HG02610 (cell line): ENCODE results near the gene PADI1.

Source experiments
- ATAC-seq: cut with Tn5 transposase; IDR thresholded peaks from one replicate; pipeline ENCODE4 v1.9.1; 2021; ENCODE audit warnings: mild to moderate bottlenecking, moderate library complexity; ENCODE audit not compliant: unreplicated experiment

Gene PADI1, protein sequence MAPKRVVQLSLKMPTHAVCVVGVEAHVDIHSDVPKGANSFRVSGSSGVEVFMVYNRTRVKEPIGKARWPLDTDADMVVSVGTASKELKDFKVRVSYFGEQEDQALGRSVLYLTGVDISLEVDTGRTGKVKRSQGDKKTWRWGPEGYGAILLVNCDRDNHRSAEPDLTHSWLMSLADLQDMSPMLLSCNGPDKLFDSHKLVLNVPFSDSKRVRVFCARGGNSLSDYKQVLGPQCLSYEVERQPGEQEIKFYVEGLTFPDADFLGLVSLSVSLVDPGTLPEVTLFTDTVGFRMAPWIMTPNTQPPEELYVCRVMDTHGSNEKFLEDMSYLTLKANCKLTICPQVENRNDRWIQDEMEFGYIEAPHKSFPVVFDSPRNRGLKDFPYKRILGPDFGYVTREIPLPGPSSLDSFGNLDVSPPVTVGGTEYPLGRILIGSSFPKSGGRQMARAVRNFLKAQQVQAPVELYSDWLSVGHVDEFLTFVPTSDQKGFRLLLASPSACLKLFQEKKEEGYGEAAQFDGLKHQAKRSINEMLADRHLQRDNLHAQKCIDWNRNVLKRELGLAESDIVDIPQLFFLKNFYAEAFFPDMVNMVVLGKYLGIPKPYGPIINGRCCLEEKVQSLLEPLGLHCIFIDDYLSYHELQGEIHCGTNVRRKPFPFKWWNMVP

DNA sequence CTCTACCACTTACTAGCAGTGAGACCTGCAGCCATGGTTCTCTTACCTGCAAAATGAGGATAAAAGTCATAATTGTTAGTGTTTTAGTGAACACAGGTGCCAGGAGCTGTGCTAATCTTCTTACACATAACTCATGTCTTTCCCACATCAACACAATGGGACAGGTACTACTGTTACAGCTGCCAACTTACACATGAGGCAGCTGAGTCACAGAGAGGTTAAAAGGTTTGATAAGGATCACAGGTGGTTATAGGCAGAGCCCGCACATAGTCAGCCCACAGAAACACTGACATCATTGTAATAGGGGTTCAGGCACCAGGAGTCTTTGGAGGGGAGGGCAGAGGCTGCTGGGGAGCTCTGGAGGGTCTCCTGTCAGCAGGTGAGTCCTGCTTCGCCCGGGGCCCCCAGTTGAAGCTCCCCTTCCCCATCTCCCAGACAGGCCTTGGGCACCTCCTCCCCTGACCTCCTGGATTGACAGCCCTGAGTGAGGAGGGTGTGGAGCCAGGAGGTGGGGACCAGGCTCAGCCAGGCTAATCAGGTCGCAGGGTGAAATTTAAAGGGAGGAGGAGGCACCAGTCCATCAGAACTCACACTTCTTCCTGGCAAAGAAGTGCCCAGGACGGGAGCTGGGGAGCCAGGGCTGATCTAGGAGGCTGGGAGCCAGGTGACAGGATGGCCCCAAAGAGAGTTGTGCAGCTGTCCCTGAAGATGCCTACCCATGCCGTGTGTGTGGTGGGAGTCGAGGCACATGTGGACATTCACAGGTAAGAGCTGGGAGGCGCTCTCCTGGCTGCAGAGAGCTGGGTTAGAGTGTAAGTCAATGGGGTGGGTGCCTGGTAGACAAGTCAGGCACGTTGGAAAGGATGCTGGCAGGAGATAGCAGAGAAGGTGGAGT is at the start of gene PADI1:
TSS of gene PADI1 (plus strand) at position 583 of the 895 bp plus-strand sequence. CDS start at position 673, 90 bp downstream.
- ATAC-seq: no peak

DNA sequence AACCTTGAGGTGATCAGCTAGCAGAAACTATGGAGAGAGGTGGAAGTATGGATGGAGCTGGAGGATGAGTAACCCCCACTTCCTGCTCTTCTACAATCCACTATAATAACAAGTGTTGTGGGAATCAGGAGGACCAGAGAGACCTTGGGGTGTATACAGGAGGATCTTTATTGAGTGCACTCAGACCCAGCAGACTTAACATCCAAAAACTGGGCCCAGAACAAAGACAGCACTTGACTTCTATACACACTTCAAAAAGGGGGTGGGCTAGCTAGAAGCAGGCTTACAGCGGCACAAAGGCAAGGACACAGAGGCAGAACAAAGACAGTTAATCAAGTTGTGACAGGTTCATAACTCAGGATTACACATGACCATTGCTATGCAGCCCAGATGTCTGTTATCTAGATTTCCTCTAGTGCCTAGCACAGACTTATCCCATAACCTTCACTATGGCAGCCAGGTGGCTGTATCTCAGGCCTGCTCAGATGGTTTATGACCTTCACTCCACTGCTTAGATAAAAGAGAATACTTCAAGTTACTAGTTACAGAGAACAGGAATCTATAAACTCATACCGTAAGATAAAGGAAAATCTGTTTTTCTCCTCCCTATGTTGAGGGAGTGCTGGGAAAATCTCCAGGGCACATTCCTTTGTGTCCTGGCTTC is 49.5 kb upstream of the PADI1 start:
- ATAC-seq: no peak

DNA sequence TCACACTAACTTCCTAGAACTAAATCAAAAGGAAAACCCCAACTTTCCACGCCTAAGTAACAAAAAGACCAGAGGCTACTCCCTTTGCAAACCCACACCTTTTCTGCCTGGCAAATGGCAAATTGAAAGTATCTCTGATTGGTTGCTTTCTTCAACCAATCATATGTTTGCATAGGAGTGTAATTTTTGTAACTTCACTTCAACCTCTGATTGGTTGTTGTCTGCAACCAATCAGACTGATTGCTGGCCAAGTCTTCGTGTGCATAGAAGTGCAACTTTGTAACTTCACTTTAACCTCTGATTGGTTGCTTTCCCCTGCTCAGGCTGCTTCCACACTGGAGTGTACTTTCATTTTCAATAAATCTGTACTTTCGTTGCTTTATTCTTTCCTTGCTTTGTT is 48.8 kb upstream of the PADI1 start:
- no peak for ATAC-seq

DNA sequence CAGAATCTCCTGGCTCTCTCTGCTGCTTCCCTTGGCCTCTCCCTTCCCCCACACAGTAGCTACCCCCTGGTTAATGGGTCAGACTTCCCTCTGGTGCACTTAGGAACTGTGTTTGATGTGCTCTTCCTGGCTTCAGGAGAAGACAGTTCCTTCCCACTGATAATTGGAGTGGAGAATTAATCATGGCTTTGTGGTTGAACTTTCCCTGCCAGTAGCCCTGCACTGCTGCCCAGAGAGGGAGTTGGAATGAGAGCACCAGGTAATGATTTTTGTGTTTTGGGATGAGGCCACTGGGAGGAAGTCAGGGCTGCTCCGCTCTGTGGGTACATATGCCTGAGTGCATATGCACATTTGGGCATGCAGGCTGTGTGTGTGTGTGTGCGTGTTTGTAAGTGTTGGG is 46.0 kb upstream of the PADI1 start:
- no peak for ATAC-seq

DNA sequence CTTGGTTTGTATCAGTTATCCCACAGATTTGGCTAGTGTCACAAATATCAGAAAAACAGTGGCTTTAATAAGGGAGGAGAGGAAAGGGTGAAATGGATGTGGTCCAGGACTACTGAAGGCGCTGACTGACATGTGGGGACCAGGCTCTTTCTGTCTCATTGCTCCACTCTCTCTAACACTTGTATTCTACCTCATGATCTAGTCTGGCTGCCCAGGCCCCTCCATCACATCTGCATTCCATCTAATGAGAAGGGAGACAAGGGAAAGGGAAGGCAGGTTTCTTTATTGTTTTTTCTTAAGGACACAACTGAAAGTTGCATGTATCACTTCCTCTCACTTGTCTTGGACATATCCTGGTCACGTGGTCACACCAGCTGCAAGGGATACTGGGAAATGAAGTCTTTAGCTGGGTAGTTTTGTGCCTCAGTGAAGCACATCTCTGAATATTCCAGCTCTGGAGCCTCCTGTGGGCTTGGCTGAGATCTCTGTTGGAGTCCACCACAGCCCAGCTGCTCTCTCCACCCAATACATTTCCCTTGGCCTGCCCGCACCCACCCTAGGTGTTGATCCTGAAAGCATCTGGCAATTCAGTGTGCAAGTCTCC is 43.7 kb upstream of the PADI1 start:
- no peak for ATAC-seq

DNA sequence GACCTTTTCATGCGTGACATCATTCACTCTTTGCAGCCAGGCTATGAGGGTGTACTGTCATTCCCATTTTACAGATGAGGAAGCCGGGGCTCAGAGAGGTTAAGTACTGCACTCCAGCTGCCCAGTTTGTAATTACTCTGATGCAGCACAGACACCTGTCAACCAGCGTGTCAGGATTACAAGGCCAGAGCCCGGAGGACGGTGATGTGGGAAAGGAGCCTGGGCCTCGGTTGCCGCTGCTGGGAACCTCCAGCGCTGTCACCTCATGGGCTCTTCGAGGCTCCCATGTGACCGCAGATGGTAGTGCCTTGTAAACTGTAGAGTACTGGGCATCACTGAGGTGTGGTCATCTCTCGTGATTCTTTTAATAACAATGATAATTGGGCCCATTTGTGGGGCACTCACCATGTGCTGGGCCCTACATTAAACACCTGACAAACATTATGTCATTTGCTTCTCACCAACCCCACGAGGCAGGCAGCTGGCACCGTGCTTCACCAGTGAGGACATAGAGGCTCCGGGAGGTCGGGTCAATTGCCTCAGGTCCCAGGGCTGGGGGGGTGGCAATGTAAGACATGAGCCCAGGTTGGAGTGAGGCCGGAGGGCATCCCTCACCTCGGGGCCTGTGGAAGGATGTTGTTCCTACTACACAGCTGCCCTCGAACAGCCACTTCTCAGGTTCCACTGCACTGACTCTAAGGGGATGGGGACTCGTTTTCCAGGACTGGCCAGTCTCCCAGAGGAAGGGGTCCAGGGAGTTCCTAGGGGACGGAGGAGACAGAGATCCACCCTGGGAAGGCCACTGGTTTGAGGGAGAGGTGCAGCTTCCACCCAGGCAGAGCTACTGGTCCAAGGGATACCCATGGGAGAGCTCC is 42.8 kb upstream of the PADI1 start:
- ATAC-seq: no peak

DNA sequence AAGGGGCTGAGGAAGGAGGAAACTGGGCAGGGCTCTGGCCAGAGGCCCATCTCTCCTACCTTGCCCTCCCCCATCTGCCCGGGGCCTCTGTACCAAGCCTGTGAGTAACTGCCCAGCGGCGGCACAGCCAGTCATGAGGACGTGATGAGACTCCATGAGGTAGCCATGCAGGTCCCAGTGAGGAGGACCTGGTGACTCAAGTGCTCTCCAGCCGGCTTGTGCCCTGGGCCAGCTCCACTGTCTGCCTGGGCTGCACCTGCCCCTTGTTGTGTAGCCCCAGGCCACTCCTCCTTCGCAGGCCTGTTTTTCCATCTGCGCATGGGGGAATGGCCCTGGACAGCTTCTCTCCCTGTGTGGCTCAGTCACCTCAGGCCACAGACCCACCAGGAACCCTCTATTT is 42.0 kb upstream of the PADI1 start:
- ATAC-seq: no peak

DNA sequence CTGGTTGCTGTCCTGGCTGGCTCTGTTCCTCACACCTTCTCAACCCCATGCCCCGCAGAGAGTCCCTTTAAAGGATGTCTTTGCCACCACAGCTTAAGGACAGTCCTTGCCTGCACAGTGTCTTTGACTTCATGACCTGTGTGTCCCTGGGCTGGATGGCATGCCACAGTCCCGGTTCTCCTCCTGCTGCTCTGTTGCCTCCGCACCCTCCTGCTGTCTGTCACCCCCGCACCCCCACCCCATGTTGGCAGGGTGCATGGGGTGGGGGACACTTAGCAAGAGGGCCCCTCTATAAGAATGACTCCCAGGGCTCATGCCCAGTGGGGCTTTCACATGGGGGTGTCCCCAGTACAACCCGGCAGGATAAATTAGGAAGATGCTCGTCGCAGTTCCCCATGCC is 41.6 kb upstream of the PADI1 start:
- ATAC-seq: no peak

DNA sequence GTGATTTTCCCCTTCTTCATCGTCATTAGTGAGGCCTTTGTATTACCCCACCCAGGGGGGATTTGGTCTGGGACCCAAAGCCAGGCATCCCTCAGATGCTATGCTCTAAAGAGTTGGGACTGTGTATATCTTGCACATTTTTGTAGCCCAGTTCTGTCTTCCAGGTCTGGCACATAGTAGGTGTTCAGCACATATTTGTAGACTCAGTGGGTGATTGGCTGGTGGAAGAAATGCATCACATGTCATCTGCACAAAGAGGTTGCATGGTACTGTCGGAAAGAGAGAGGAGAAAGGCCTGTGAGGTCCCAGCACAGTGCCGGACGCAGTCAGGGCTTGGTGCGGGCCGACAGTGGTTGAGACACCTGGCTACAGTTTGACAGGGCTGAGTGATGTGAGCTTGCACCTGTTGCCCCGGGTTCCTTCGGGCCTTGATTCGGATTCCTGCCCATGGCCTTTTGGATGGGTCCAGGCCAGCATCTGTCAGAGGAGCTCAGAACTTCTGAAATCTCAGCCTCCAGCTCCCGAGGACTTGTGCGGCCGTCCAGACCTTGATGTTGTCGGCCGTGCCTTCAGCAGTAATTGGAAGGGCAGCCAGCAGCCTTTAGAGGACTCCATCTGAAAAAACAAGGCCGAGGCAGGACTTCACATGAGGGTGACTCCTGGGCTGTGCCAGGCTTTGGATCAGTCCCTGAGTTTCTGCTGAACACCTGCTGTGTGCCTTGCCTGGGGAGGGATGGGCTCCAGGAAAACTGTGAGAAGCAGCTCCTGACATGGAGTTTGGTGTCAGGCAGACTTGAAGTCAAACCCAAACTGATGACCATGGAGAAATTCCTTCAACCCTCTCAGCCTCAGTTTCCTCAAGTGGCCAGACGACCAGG is 40.9 kb upstream of the PADI1 start:
- no peak for ATAC-seq

DNA sequence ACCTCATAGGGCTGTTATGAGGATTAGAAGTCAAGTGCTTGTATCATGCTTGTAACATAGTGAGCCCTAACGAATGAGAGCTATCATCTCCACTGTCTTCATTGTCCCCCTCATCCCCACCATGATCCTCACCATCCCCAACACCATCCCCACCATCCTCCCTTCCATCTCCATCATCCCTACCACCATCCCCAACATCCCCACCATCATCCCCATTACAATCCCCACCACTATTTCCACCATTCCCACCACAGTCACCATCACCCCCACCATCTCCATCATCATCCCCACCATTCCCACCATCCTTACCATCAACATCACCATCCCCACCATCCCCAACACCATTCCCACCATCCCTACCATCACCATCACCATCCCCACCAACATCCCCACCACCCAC is 39.1 kb upstream of the PADI1 start:
- no peak for ATAC-seq

DNA sequence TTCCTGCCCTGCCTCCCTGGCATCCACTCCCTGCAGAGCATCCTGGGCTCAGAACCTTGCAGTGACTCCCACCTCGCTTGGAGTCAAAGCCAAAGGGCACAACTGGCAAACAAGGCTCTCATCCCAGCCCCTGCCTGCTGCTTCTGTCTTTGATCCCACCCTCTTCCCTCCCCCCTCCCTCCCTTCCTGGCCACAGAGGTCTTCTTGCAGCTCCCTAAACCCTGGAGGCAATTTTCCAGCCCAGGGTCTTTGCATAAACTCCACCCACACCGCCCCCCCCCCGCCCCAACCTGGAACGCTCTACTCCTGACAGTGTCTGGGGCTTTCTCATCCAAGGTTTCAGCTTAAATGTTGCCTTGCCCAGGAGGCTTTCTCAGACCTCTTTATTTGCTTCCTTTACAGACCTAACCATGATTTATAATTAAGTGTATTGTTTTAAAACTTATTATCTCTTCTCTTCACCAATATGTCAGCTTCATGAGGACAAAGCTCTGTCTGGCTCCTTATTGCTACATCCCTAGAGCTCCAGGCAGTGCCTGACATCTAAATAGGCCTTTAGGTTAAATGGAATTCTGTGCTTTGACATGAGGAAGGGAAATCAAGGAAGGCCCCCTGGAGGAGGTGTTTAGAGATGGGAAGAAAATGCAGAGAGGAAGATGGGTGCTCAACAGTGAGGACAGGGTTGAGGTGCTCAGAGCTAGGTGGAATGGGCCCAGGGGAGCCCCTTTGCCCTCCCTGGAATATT is 37.7 kb upstream of the PADI1 start:
- ATAC-seq: no peak

DNA sequence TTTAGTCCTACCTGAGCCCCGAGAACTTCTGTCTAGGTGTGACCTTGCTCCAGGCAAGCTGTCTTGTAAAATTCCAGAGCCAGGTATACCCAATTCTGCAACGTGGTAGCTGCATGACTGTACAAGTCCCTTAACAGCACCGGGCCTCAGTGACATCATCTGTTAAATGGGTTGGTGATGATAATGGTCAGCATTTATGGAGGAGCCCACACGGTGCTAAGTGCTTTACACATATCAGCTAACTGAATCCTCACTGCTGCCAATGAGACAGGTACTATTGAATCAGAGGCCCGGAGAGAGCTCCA is 37.2 kb upstream of the PADI1 start:
- ATAC-seq: no peak

DNA sequence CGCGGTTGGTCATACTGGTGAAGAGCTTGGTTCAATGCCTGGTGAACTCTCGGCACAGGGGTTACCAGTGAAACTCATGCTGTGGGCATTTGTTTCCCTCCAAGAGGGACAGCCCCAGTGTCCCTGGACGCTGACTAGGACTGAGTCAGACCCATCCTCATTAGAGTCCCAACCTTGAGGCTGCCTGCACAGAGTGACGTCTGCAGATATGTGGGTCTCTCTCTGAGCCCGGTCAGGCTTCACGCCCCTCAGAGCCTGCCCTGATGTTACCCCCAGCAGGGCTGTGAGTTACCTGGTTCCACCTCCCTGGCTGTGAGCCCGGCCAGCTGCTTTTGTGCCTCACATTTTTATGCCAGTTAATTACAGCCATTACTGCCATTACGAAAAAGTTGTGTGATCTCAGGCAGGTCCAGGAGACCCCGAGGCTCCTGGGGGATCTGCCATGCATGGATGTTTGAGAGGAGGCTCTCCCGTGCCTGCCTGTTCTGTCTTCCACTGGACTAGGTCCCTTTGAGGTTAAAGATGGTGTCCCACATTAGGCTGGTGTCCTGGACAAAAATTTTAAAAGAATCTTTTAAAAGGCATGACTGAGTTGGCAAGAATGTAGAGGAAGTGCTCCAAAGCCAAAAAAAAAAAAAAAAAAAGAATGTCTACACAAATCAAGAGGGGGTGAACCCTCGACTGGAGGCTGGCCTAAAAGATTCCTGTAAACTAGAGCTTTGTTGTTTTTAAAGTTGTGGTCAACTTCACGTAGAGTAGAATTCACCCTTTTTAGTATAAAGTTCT is 36.6 kb upstream of the PADI1 start:
- no peak for ATAC-seq

DNA sequence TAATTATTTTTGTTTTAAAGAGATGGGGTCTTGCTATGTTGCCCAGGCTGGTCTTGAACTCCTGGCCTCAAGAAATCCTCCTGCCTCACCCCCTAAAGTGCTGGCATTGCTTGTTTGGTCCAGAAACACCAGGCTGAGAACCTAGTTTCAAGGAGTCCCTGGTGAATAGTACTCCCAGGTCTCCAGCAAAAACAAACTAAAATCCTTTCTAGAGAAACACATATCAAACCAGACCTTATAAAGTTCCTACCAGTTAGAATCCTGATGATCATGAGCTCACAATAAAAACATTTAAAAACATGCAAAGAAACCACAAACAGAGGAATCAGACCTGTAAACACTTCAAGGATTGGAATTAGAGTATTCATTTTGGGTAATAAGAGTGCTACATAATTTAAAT is 34.4 kb upstream of the PADI1 start:
- no peak for ATAC-seq

DNA sequence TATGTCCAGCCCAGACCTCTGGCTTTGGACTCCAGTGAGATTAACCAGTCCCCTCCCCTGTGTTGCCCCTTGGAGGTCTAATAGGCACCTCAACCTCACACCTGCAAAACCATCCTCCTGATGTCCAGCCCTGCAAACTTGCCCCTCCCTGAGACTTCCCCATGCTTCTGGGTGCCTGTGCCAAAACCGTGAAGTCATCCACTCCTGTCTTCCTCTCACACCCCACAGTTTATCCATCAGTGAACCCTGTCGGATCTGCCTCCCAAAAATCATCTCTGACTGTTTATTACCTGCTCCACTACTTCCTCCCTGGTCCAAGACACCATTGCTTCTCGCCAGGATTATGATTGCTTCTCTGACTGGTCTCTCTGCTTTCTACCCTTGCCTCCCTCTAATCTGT is 31.7 kb upstream of the PADI1 start:
- no peak for ATAC-seq

DNA sequence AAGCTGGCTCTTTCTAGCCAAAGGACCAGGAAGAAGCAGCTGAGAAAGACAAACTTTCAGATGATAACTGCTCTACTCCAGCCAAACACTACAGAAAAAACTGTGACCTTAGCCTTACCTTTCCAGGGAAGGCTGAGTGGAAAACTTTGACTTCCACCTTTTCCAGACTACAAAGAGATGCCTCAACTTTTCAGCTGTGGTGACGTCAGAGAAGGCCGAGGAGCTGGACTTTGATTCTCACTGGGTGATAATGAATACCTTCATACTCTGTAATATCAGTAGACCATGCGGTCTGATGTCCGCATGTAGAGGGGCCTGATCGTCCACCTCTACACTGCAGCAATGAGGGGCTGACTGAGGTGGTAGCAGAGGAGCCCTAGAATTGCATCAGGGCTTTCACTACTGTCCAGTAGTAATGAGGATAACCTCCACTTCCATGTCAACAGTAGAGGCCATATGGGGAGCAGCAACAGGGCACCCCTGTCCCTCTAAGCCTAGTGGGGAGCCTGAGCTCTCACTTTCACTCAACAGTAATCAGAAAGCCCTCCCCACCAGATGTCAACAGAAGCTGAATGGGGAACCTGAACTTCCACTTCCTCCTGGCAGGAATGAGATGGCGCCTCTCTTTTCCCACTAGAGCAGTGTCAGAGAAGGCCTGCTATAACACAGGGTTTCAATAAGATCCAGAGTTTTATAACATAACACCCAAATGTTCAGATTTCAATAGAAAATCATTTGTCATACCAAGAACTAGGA is 28.4 kb upstream of the PADI1 start:
- ATAC-seq: no peak

DNA sequence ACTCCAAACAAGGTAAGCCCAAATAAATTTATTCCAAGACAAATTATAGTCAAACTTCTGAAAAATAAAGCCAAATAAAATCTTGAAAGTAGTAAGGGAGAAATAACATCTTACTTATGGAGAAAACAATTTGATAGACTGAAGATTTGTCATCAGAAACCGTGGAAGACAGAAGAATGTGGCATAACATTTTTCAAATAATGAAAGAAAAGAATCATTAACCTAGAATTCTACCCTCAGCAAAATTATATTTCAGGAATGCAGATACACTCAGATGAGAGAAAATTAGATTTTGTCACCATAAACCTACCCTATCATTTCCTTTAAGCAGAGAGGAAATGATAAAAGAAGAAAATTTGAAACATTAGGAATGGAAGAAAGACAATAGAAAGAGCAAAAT is 27.3 kb upstream of the PADI1 start:
- no peak for ATAC-seq
